ENCODE results near the gene C22orf23. TPM values are rescaled to one million over a fixed set of nuclear protein-coding genes. Genes with fewer than 3 reads are reported as not detected.

Gene C22orf23
- total RNA-seq (2022; extraction: Qiagen RNA extraction), result 0.13 to 0.30 TPM (median 0.26 TPM) in 5 replicates

DNA sequence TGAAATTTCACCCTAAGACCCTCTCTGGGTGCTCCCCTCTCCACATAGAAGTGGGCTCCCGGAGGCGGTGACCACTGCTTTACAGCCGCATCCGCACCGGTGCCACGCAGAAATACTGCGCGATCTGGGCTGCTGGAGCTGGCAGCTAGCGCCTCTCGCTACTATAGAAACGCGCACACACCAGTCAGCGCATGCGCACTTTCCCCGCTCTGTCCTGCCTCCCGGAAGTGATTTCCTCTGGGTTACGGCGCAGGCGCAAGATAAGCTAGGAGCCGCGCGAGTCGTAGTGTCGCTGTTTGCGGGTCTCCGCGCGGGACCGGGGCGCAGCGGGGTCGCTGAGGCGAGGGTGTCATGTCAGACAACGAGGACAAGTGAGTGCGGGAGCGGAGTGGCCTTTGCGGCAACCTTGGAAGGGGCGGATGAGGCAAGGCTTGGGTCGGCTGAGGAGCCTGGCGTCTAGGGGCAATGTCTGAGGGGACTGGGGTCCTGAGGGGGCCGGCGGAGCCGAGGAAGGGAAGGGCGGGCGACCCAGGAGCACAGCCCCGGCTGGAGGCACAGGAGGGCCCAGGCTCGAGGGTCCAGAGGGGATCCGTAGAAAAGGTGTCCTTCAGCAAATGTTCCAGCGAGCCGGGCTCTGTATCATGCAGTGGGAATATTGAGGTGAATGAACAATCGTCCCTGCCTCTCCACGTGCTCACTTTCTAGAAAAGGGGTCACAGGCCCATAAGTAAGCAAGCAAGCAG is at the start of gene C22orf23, which contains the start of gene POLR2F:
TSS of gene C22orf23 (minus strand) at position 165 of the 743 bp plus-strand sequence. CDS start 452 bp downstream, outside the sequence.
TSS of gene POLR2F (plus strand) at position 263 of the 743 bp plus-strand sequence. CDS start at position 352, 89 bp downstream.

GRCh38 chr22:37983860-37984791 is 30.7 kb upstream of the C22orf23 start, which contains the start of gene SOX10:
Gene SOX10, minus strand, starts transcription at chr22:37984555. Its CDS starts 771 bp downstream, at chr22:37983784.

DNA sequence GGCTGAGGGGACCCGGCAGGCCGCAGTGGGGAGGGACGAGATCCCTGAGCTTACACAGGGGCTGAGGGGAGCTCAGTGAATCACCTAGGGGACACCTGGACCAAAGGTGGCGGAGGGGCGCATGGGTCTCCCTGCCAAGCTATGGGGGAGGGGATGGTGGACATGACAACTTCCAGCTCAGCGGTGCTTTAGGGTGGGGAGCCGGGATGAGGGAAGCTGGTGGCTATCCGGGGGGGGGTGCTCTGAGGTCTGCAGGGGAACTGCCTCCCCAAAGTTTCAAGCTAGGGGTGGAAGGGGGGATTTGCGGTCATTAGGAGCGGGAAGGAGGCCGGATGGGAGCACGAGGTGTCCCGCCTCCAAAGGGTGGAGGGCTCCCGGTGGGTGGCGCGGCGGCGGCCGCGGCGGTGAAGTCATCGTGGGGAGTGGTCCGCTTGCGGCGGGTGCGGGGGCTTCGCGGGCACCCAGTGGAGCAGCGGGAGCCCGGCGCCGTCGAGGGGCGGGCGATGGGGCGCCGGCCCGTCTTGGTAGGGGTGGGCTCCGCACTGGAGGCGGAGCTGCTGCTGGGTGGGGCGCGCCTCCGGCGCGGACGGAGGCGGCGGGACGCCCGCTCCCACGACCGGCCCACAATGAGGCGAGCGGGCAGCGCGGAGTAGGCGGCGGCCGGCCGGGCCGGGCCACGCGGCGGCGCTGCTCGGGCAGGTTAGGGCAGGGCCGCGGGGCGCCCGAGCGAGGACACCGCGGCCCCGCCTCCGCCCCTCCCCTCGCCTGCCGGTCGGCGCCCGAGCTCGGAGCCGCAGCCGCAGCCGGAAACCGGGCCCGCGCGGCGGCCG is 47.7 kb downstream of the C22orf23 start, which contains the start of gene MICALL1:
TSS of gene MICALL1 (plus strand) at position 764 of the 830 bp plus-strand sequence. CDS start 126 bp downstream, outside the sequence.

Other genes starting within 250 kb of the C22orf23 start
- 2.7 to 3.8 TPM (median 3.0 TPM) in 5 replicates for gene GCAT, start 145.7 kb downstream of the C22orf23 start, total RNA-seq (2022; extraction: Qiagen RNA extraction)
- gene GALR3, start 130.2 kb downstream of the C22orf23 start, total RNA-seq (2022; extraction: Qiagen RNA extraction), result not detected in 5 replicates
- gene ANKRD54, start 109.3 kb downstream of the C22orf23 start, total RNA-seq (2022; extraction: Qiagen RNA extraction), result 18.1 to 25.4 TPM (median 21.6 TPM) in 5 replicates
- 264 to 287 TPM (median 275 TPM) in 5 replicates for gene EIF3L, start 104.2 kb downstream of the C22orf23 start, total RNA-seq (2022; extraction: Qiagen RNA extraction)
- 16.7 to 20.2 TPM (median 18.6 TPM) in 5 replicates for gene MICALL1, start 47.3 kb downstream of the C22orf23 start, total RNA-seq (2022; extraction: Qiagen RNA extraction)
- 118 to 139 TPM (median 126 TPM) in 5 replicates for gene POLR2F, start 98 bp upstream of the C22orf23 start, total RNA-seq (2022; extraction: Qiagen RNA extraction)
- gene SOX10, start 31.0 kb upstream of the C22orf23 start, total RNA-seq (2022; extraction: Qiagen RNA extraction), result not detected in 5 replicates
- gene PICK1, start 103.8 kb upstream of the C22orf23 start, total RNA-seq (2022; extraction: Qiagen RNA extraction), result 10.6 to 12.2 TPM (median 11.9 TPM) in 5 replicates
- gene SLC16A8, start 130.6 kb upstream of the C22orf23 start, total RNA-seq (2022; extraction: Qiagen RNA extraction), result not detected in 5 replicates
- 4.7 to 7.8 TPM (median 6.8 TPM) in 5 replicates for gene BAIAP2L2, start 157.1 kb upstream of the C22orf23 start, total RNA-seq (2022; extraction: Qiagen RNA extraction)
- gene PLA2G6, start 228.2 kb upstream of the C22orf23 start, total RNA-seq (2022; extraction: Qiagen RNA extraction), result 2.8 to 4.8 TPM (median 3.9 TPM) in 5 replicates
- 17.5 to 28.0 TPM (median 20.9 TPM) in 5 replicates for gene MAFF, start 248.4 kb upstream of the C22orf23 start, total RNA-seq (2022; extraction: Qiagen RNA extraction)

All from A549 treated with Mapracorat at 1 μM for 4 hours (cell line).